Spinal cord (tissue), 10 donors: ENCODE data around the gene FAM78B. TPM values are rescaled to one million over a fixed set of nuclear protein-coding genes. Genes with fewer than 3 reads are reported as not detected.

ENCODE experiments used
- DNase-seq, 6 donors: peaks; one replicate each; pipeline versions ENCODE4 v3.0.0 to v3.0.0-alpha.2; 2013 to 2015; ENCODE audit warnings: low spot score in 6 of 6, low read depth in 4 of 6
- H3K27ac ChIP-seq: one replicate; pipeline ENCODE4 v1.5.1; 2013; ENCODE audit warnings: low read depth, low read length, control low read depth
- H3K27me3 ChIP-seq: one replicate; pipeline ENCODE4 v1.6.1; 2013; ENCODE audit warnings: low read length; ENCODE audit not compliant: control insufficient read depth, insufficient read depth
- H3K36me3 ChIP-seq: one replicate; pipeline ENCODE4 v1.6.1; 2013; ENCODE audit warnings: low read length; ENCODE audit not compliant: control insufficient read depth, insufficient read depth
- H3K4me1 ChIP-seq: one replicate; pipeline ENCODE4 v1.6.1; 2013; ENCODE audit warnings: low read length; ENCODE audit not compliant: control insufficient read depth, insufficient read depth
- H3K4me3 ChIP-seq: one replicate; pipeline ENCODE4 v1.5.1; 2013; ENCODE audit warnings: low read depth, low read length, control low read depth
- H3K9me3 ChIP-seq: one replicate; pipeline ENCODE4 v1.6.1; 2013; ENCODE audit warnings: low read length; ENCODE audit not compliant: control insufficient read depth, insufficient read depth
- WGBS: methylation state at CpG from one replicate; pipeline ENCODE4 v1.1.5; 2013; ENCODE audit warnings: missing lambda C conversion rate; ENCODE audit not compliant: insufficient coverage; 5-methylcytosine and 5-hydroxymethylcytosine counted together
- polyA plus RNA-seq, 2 donors: library from polyadenylated mRNA; unstranded; fragments of 120-200 nt; gene quantifications; one replicate each; pipeline ENCODE4 v1.2.1, GENCODE V29; 2013; ENCODE audit not compliant: insufficient read length in 2 of 2
- small RNA-seq: library from RNA; depleted of rRNA; stranded (forward); fragments of <200 nt; gene quantifications from one replicate; pipeline ENCODE3, GENCODE V24; 2014; ENCODE audit warnings: low replicate concordance
- total RNA-seq, 2 donors: library from RNA; depleted of rRNA in 1 of 2; stranded (reverse); fragments of 120-200 nt in 1 of 2; fragments of >200 nt in 1 of 2; gene quantifications; one replicate each; pipeline versions ENCODE4 v1.2.3 to v1.2.4, GENCODE V29; 2013 to 2014
- donor health status: healthy.

Gene FAM78B
- total and polyA plus RNA-seq, 4 donors, result 4.5 to 19.9 (median 10.7) TPM

DNA sequence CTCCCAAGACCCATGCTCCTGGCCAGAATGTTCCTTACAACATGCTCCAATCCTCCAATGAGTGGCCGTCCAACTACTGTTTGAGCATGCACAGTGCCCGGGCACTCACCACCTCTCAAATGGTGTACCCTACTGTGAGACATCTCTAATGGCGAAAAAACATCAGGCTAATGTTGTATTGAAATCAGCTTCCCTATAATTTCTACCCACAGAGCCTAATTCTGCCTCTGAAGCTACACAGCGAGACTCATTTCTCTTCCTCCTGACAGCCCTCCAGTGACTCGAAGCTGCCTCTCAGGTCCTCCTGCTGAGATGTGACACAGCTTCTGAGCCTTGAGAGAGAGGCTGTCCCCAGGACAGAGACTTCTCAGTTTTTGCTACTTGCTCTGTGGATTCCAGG, 130.7 kb downstream of the FAM78B start:
- H3K27me3 ChIP-seq, result no peaks in the 10 kb centered on the region
- peak in 1 of 6 donors; percentile 49 for DNase-seq
- H3K9me3 ChIP-seq, result no peaks in the 10 kb centered on the region
- H3K36me3 ChIP-seq, result no peaks in the 10 kb centered on the region
- H3K4me3 ChIP-seq, result no peak overlapping the region
- no peak overlapping the region for H3K27ac ChIP-seq
- WGBS, result 50% methylated on average over 5 of the region's 5 CpGs
- H3K4me1 ChIP-seq, result peaks cover 7% of the 10 kb centered on the region

DNA sequence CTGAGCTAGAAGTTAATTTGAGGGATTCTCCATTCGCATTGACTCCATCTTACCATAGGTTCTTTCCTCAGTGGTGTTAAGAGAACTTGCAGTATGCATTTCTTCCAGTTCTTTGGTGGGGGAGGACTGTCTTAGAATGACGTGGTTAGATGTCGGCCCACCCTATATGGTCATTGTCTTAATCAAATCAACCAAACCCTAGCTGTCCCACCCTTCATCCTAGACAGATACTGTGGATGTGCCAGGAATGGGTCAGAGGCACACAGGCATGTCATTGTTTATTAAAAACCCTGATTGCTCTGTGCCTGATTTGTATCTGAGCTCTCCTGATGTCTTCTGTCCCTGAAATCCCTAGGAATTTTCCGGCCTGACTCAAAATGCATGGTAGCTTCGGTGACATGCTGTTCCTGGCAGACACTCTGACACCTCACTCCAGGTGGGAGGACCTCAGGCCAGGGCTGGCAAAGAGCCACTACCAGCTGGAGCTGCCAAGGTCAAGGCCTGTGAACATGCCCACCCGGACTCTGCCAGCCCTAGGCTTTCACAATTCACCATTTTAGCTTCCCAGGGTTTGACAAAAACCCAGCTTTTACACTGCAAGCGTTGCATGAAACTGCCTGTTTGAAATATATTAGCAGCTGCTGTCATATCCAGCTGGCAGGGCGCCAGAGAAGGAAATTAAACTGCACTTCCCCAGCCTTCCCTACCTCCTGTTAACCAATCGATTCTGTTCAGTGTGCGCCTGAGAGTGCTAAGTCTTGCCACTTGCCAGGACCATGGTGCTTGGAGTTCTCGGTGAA, 134.0 kb downstream of the FAM78B start:
- Histone ChIP-seq H3K27me3 (no peaks in the 10 kb centered on the region), H3K9me3 (no peaks in the 10 kb centered on the region), H3K4me3 (no peak overlapping the region), H3K27ac (no peak overlapping the region), H3K4me1 (peaks cover 7% of the 10 kb centered on the region), H3K36me3 (no peaks in the 10 kb centered on the region)
- 32% methylated on average over 8 of the region's 11 CpGs for WGBS
- DNase-seq, result peak in 5 of 6 donors; percentile 22 to 95 (median 38)

DNA sequence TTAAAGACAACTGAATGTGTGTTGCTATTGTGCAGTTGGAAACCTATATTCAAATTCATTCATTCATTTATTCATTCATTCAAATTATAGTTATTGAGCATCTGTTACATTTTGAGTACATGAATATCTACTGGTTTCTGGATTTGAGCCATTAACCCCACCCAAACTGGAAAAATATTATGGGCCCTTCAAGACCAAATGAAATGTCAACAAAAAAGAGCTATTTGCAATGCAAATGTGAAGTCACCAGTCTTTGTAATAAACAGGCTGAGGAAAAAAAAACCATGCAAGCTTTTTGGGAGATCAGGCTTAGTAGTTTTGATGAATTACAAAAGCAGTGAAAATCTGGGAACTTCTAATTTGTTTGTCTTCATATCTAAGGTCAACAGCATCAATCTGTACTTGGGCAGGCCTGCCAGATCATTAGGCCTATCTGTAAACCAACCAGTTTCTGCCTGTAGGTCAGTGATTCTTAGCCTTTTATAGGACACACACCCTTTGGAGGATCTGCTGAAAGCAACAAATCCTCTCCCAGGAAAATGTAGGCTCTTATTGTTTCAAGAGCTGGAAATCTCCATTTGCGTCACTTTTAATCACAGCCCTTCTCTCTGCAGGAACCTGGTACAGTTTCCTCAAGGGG, 134.7 kb downstream of the FAM78B start:
- Histone ChIP-seq H3K27me3 (no peaks in the 10 kb centered on the region), H3K4me3 (no peak overlapping the region), H3K36me3 (no peaks in the 10 kb centered on the region), H3K9me3 (no peaks in the 10 kb centered on the region), H3K4me1 (peaks cover 7% of the 10 kb centered on the region), H3K27ac (no peak overlapping the region)
- peak in 2 of 6 donors; percentile 27 to 59 for DNase-seq
- WGBS, result no CpG with 5 or more reads among the region's 1 CpG

DNA sequence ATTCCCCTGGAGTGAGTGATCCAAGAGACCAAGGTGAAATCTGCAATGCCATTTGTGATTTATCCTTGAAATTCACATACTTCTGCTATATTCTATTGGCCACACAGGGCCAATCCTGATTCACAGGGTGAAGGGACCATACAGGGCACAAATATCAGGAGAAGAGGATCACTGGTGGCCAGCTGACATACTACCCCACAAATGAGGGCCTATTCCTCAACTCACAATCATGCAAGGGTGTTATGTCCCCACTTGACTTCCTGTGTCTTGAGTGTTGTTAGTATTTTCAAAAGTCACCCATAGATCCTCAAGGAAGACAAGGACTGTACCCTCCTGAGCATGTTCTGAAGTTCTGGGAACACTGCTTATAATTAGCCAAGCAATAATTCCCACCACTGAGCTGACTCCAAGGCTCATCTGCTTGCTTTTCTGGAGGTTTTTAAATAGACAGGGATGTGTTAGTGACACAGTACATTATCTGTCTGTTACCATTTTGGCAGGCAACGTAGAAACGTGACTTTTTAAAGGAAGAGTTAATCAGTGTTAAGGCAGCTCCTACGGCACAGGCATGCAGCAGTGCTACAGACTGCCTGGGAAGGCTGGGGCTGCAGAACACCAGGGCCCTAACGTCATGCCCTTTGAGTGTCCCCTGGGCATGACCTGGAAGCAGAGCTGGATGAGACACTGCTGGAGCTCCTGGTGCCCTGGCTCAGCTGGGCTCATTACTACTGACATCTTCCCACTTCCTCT, 137.4 kb downstream of the FAM78B start:
- no peaks in the 10 kb centered on the region for H3K27me3 ChIP-seq
- peak in 1 of 6 donors; percentile 51 for DNase-seq
- no peaks in the 10 kb centered on the region for H3K9me3 ChIP-seq
- H3K27ac ChIP-seq, result no peak overlapping the region
- H3K36me3 ChIP-seq, result no peaks in the 10 kb centered on the region
- peaks cover 7% of the 10 kb centered on the region for H3K4me1 ChIP-seq
- WGBS, result 53% methylated on average over 4 of the region's 4 CpGs
- no peak overlapping the region for H3K4me3 ChIP-seq

DNA sequence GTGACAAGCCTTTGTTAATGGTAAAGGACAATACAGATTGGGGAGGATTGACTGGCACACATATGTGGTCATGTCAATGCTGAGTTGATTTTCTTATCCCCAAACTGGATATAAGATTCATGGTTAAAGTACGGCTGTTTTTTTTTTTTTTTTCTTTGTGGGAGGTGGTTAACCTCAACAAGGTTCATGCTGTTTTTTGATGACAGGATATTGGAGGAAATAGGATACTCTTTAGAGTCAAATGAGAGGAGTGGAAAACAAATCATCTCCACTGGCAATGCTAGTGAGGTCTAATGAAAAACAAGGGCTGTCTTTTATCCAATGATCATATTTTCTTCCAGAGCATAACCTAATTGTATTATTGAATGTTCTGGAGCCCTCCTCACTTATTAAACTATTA, 140.2 kb downstream of the FAM78B start:
- Histone ChIP-seq H3K27me3 (no peaks in the 10 kb centered on the region), H3K27ac (no peak overlapping the region)

DNA sequence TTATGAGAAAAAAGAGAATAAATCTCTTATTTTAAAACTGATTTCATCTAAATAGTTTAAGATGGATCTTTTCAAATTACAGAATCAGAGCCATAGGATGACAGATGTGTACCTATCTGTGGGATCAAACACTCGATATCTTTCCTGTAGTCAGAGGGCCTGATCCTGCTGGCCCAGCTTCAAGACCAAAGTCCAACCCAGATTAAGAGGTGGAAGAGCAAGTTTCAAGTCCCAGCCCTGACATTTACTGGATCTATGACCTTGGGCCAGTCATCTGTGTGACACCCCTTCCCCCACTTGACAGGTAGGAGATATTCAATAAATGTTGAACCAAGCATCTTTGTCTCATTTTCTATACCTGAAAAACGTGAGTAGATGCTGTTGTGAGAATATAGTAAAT, 140.7 kb downstream of the FAM78B start:
- DNase-seq, result no peak
- Histone ChIP-seq H3K27me3 (no peaks in the 10 kb centered on the region), H3K27ac (no peak overlapping the region), H3K36me3 (no peaks in the 10 kb centered on the region), H3K9me3 (no peaks in the 10 kb centered on the region), H3K4me1 (no peaks in the 10 kb centered on the region), H3K4me3 (no peak overlapping the region)
- WGBS, result 80% methylated on average over 1 of the region's 2 CpGs

More for the DNA sequence above, 140.2 kb downstream of the FAM78B start:
- Histone ChIP-seq H3K4me1 (no peaks in the 10 kb centered on the region), H3K4me3 (no peak overlapping the region), H3K9me3 (no peaks in the 10 kb centered on the region), H3K36me3 (no peaks in the 10 kb centered on the region)
- no CpG with 5 or more reads among the region's 1 CpG for WGBS
- DNase-seq, result no peak

DNA sequence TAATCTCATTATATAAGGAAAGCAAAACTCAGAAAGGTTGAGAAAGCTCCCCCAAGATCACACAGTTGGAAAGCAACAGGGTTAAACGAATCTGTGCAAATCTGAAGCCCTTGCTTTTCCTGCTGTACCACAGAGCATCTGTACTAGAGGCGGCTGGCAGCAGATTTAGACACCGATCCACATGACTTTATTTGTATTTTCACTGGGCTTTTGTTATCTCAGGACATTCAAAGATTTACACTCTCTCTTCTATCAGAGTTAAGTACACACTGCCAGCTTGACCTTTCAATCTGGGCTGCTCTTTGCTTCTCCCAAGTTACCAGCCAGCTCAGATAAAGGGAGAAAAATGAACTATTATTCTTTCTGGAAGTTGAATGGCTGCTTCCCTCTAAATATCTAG, 146.6 kb downstream of the FAM78B start:
- Histone ChIP-seq H3K27ac (no peak overlapping the region), H3K9me3 (no peaks in the 10 kb centered on the region), H3K4me1 (no peaks in the 10 kb centered on the region), H3K36me3 (no peaks in the 10 kb centered on the region), H3K27me3 (no peaks in the 10 kb centered on the region), H3K4me3 (no peak overlapping the region)
- WGBS, result 12% methylated on average over 3 of the region's 3 CpGs
- no peak for DNase-seq

Small RNAs within 50 kb of the gene (small RNA-seq; reads per million reads assigned to genes)
- gene MIR921 (not detected), gene RNA5SP64 (not detected)
